GM21717 (cell line): ENCODE measurements around the gene ZNF630.
"Not testable (repeated sequence)": the region's sequence is repeated elsewhere in the genome, so short reads cannot be mapped to it uniquely, and the experiment has no call there.

ENCODE experiments used
- ATAC-seq: cut with Tn5 transposase; IDR thresholded peaks from one replicate; pipeline ENCODE4 v1.9.1; 2021; ENCODE audit warnings: mild to moderate bottlenecking, moderate library complexity; ENCODE audit not compliant: unreplicated experiment

The ZNF630 gene

GRCh38 chrX:48071064-48071985 lies at the start of gene ZNF630:
Gene ZNF630 (minus strand): TSS chrX:48071640. CDS start chrX:48066886, 4,754 bp downstream.
- peak; percentile 90 for ATAC-seq

DNA sequence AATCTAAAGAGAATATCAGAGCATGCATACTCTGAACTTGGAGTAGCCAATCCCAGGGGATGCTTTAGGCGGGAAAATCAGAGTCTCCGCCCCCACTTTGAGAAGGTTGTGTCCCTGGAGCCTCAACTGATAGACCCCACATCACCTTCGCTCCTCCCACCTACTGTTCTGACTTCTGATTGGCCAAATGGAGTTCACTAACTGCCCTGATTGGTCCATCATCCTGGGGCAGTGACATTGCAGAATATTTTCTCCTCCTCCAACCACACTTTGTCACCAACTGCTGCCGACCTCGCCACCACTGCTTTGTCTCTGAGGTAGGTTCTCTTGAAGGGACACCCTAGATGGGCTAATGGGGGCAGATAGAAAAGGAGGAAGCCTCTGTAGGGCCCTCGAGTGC lies 36.3 kb upstream of the ZNF630 start:
- ATAC-seq, result no peak

- ATAC-seq, result no peak
Observed at GRCh38 chrX:48102874-48103374, 31.5 kb upstream of the ZNF630 start.

- ATAC-seq, result no peak
Observed at GRCh38 chrX:48101443-48101842, 30.0 kb upstream of the ZNF630 start.

DNA sequence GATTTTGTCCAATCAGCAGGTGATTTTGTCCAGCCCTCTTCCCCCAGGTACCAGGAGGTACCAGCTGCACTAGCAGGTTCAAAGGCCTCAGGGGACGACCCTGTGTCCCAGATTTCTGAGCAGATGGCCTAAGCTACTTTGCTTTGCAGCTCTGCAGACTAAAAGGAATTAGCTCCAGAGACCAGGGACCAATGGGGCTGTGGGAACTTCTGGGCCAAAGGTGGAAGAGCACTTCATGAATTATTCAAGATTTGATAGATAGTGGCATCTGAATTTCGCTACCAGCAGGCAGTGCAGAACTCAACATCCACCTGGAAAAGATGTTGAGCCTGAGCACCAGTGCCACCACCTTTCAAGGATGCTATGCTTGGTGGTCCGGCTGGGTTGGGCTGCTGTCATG lies 21.1 kb upstream of the ZNF630 start:
- not testable (repeated sequence) for ATAC-seq

DNA sequence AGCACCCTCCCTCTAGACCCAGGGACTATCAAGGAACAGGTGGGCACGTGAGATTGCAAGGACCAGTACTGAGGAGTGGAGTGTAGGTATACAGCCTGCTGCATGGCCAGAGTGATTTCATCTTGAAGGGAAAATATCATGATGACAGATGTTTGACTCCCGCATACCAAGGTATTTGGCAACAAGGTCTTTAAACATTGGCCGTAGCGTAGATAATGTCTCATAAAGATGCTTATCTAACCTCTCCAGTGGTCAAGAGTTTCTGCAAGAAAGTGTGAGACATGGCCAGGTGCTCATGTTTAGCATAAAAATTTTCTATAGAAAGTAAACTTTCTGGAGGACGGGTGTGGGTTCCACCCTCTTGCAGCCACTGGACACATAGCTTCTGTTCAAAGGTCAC lies 18.7 kb upstream of the ZNF630 start:
- no peak for ATAC-seq

DNA sequence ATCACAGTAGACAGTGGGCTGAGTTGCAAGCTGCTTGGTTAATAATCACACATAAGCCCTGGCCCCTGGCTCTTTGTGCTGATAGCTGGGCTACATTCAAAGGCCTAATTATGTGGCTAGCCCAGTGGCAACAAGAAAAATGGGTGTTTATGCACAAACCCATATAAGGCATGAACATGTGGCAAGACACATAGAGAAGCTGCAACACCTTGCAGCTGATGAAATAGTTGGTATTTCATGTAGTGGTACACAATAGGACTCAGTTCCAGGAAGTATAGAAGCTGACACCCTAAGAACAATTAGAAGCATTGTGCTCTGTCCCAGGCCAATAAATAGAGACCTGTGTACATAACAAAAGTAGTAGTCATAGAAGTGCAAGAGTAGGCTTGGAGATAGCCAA lies 14.6 kb upstream of the ZNF630 start:
- ATAC-seq, result no peak

- no peak for ATAC-seq
Observed at GRCh38 chrX:48083706-48084105, 12.3 kb upstream of the ZNF630 start.

DNA sequence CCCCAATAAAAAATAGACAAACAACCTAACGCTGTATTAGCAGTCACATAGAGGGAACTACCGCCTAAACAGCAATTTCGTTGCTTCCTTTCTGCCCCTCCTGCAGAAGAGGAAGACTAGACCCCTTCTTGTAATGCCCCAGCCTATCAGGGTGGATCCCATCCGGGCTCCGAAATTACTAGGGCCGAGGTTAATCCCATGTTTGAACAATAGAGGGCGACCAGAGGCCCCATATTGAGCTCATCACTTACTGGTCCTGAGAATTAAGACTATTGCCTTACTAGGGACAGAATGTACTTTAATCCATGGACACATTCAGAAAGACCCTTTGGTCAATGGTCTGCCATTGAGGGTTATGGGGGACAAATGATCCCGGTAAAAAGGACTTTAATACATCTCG lies 11.8 kb upstream of the ZNF630 start:
- no peak for ATAC-seq

- no peak for ATAC-seq
Observed at GRCh38 chrX:48076343-48076742, 4.9 kb upstream of the ZNF630 start.

DNA sequence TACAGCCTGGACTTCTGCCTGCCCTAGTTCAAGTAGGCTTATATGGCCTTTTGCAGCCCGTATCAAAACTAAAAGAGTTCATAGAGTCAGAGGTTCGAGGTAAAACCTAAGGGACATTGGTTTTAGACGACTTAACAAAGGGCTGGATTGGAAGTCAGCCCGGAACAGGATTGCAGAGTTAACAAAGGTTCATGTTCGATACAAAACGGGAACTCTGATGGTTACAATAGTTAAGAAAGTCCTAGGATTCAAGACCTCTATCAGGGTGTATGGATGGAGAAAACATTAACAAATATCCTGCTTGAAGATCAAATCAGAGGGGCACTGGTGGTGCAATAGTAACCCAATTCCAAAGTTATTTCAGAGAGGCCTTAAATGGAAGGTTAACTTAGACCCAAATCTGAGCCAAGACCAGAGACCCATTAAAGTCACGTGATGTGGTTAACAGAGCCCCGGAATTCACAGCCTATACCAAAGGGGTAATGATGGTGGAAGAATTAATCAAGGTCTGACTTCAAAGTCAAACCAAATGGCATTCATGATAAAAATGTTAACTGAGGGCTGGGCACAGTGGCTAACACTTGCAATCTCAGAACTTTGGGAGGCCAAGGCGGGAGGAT lies 656 bp upstream of the ZNF630 start:
- no peak for ATAC-seq

GRCh38 chrX:48068096-48068887 lies 3.1 kb downstream of the ZNF630 start:
- ATAC-seq, result no peak

DNA sequence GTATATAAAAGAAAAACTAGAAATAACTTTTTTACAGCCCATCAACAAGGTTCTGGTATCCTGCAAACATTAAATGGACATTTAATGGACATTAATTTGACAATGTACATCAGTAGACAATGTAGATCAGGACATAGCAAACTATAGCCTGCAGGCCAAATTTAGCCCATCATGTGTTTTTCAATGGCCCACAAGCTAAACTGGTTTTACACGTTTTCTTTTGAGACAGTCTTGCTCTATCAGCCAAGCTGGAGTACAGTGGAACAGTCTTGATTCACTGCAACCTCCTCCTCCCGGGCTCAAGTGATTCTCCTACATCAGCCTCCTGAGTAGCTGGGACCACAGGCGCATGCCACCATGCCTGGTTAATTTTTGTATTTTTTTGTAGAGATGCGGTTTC lies 7.2 kb downstream of the ZNF630 start:
- no peak for ATAC-seq

- no peak for ATAC-seq
Observed at GRCh38 chrX:48059296-48059639, 12.2 kb downstream of the ZNF630 start.

GRCh38 chrX:48058621-48059295 lies 12.7 kb downstream of the ZNF630 start:
- ATAC-seq, result no peak

DNA sequence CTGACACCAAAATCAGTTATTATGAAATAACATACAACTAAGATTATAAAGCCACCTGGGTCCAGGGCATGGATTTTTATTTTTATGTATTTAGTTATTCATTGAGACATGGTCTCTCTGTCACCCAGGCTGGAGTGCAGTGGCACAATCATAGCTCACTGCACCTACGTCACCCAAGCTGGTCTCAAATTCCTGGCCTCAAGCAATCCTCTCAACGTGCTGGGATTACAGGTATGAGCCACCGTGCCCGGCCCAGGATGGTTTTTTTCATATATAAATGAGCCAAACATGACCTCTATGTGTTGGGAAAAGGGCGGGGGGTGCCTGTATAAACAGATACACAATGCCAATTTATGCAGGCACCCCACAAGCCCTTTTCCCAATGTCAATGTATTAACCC lies 24.6 kb downstream of the ZNF630 start:
- no peak for ATAC-seq

GRCh38 chrX:48045410-48046311 lies 25.8 kb downstream of the ZNF630 start:
- ATAC-seq, result no peak

DNA sequence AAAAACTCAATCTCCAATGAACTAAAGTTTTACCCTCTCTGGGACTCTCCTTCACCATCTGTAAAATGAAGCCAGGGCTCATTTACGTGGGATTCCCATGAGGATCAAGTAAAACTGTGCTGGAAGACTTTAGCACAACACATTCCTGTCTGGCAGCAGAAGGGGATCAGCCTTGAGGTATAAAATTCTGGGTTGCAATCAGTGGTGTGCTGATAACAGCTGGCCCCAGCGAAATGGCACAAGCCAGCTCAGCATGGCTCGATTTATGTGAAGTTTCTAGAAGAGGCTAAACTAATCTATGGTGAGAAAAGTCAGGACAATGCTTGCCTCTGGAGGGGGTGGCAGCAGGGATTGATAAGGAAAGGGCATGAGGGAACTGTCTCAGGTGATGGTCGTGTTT lies 28.4 kb downstream of the ZNF630 start:
- ATAC-seq, result no peak

DNA sequence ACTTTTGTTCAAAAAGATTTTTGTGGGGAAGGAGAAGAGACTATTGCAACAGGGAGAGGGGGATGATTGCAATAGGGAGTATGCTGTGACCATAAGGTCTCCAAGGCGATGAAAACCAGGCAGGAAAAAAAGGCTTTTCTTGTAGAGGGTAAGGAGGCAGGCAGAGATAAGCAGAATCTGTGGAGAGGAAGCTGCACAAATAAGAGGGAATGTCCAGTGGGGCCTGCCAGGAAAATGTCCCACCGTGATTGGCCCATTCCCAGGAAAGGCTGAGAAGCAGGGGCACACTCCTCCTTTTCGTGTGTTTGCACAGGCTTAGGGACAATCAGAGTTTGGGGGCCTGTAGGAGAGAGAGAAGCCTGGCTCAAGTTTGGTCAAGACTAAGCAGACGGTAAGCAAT lies 35.5 kb downstream of the ZNF630 start:
- ATAC-seq, result no peak

DNA sequence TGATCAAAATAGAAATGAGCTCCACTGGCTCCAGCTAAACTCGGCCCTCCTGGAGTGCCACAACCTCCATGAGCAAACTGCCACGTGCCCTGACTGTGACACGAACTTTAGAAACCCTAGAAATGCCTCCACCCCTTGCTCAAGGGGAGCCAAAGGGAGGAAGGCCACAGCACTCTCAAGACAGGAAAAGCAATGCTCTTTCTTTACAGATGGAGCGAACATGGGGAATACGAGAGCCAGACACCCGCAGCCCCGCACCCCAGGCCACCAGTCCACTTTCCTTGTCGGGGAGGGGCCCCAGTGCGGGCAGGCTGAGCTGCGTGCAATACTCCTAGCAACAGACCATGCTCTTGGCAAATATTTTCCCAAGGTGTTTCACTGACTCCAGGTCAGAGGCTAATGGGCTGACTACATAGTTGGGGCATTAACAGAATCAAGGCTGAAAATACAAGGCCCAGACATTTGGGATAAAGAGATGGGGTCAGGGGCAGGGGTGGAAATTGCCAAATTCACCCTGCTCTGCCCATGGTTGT lies 40.7 kb downstream of the ZNF630 start:
- ATAC-seq, result not testable (repeated sequence)
